ENCODE results near the gene HTR3C.

DNA sequence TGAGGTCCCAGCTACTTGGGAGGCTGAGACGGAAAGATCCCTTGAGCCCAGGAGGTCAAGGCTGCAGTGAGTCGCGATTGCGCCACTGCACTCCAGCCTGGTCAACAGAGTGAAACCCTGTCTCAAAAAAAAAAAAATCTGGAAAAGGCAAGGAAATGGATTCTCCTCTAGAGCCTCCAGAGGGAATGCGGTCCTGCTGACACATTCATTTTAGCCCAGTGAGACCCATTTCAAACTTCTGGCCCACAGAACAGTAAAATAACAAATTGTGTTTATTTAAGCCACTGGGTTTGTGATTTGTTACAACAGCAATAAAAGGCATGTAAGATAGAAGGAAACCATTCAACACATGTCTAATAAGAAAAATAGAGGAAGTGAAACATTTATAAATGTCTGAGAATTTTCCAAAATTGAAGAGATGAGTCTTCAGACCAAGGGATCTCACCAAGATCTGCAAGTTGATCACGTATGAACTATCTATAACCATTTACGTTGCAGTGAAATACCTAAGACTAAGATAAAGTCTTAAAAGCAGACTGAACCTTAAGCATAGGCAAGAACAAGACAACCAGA is 44.0 kb downstream of the HTR3C start, which contains the start of gene HTR3E:
- TF ChIP-seq, protein P1, sequence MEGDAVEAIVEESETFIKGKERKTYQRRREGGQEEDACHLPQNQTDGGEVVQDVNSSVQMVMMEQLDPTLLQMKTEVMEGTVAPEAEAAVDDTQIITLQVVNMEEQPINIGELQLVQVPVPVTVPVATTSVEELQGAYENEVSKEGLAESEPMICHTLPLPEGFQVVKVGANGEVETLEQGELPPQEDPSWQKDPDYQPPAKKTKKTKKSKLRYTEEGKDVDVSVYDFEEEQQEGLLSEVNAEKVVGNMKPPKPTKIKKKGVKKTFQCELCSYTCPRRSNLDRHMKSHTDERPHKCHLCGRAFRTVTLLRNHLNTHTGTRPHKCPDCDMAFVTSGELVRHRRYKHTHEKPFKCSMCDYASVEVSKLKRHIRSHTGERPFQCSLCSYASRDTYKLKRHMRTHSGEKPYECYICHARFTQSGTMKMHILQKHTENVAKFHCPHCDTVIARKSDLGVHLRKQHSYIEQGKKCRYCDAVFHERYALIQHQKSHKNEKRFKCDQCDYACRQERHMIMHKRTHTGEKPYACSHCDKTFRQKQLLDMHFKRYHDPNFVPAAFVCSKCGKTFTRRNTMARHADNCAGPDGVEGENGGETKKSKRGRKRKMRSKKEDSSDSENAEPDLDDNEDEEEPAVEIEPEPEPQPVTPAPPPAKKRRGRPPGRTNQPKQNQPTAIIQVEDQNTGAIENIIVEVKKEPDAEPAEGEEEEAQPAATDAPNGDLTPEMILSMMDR (conservative IDR thresholded peaks at IDR 0.05; ENCODE audit: low read length): no peak
- no peak for TF ChIP-seq EZH2phosphoT487 (IDR thresholded peaks at IDR 0.05; ENCODE audit: borderline replicate concordance)
